Fibroblast of pulmonary artery (primary cell): Measurements from ENCODE around the gene TRPM5.

Experiments used
- DNase-seq: peaks from one replicate; pipeline ENCODE4 v3.0.0-alpha.2; 2010; ENCODE audit warnings: low read depth
- H3K4me3 ChIP-seq: replicated peaks from 2 replicates; pipeline ENCODE4 v1.5.1; 2011; ENCODE audit warnings: low read depth, mild to moderate bottlenecking, control low read depth, low read length, moderate library complexity
- CTCF ChIP-seq: IDR thresholded peaks from 2 replicates; pipeline ENCODE4 v1.5.1; 2011; ENCODE audit warnings: mild to moderate bottlenecking, control low read depth, low read length, inconsistent platforms; ENCODE audit errors: missing control alignments

The TRPM5 gene

DNA sequence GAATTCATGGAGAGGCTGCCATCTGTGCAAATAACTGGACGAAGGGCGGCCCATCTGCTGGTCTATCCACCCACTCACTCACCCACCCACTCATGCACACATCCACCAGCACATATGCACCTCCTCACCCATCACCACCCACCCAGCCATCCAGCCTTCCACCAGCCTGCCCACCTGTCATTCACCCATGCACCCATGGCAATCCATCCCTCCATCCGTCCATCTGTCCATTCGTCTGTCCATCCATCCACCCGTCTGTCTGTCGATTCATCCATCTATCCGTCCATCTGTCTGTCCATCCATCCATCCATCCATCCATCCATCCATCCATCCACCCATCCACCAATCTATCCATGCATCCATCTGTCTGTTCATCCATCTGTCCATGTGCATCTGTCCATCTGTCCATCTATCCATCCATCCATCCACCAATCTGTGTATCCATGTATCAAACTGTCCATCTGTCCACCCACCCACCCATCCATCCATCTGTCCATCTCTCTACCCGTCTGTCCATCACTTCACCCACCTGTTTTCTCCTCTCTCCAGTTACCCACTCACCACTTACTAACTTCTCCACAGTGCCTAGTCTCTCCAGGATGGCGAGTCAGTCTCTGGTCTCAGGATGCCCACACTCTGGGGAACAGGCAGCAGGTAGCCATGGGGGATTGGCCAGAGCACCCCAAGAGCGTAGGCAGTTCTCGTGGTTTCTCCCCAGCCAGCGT lies 8.9 kb downstream of the TRPM5 start:
- no peak overlapping the region for H3K4me3 ChIP-seq
- no peak for DNase-seq
- no peak for TF ChIP-seq CTCF

GRCh38 chr11:2434506-2435255 lies 9.6 kb downstream of the TRPM5 start:
- no peak overlapping the region for H3K4me3 ChIP-seq
- DNase-seq, result no peak
- no peak for TF ChIP-seq CTCF

DNA sequence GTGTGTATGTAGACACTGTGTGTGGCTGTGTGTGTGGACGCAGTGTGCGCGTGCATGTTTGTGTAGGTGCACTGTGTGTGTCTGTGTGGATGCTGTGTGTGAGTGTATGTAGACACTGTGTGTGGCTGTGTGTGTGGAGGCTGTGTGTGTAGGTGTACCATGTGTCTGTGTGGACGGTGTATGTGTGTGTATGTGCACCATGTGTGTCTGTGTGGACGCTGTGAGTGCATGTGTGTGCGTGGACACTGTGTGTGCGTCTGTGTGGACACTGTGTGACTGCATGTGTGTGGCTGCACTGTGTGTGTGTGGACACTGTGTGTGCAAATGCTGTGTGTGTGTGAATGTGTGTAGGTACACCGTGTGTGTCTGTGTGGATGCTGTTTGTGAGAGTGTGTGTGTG lies 10.3 kb downstream of the TRPM5 start:
- H3K4me3 ChIP-seq, result no peak overlapping the region
- DNase-seq, result no peak
- TF ChIP-seq CTCF, result no peak

DNA sequence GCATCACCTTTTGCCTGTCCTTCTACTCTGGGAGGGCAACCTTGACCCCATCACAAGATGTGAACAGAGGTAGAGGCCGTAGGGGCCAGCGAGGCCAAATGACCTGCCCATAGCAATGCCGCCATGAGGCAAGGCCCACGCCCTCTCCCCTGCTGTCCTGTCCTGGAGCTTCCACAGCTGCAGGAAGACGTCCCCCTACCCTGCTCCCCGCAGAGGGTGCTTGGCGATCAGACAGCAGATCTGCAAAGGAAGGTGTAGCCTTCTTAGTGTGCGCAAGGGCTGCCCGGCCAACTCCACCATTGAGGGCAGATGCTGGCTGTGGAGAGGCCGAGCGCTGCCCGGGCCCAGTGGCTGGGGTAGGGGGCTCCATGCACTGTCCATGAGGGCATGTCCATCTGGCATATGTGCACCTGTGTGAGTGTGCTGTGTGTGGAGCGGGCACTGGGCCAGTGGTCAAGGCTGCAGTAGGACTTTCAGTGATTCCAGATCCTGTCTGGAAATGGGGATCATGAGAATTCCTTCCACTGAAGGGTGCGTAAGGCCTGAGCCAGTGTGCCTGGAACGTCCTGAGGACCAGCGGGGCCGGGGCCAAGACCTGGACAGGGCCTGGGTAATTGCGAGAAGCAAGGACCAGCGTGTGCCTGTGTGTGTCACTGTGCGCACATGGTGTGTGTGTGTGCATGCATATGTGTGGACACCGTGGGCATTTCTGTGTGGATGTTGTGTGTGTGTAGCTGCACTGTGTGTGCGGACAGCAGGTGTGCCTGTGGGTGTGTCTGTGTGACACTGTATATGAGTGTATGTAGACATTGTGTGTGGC lies 11.0 kb downstream of the TRPM5 start:
- DNase-seq, result no peak
- H3K4me3 ChIP-seq, result no peak overlapping the region
- no peak for TF ChIP-seq CTCF

DNA sequence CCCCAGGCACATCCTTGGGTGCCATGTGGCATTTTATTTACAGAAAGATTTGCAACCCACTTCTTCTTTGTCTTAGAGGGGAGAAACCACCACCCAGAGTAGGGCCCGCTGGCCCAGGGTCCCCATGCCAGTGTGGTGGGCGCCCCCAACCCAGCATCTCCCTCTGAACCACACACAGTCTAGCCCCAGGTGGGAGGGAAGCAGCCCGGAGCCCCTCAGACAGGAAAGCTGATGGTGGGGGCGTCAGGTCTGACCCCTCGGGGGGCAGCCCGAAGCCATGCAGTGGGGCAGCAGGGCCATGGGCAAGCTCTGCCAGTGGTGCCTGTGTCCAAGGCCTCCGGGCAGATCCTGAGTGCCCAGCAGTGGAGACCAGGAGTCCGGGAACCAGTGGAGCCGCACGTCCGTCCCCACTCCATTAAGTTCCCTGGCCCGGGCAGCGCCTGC lies 11.7 kb downstream of the TRPM5 start:
- H3K4me3 ChIP-seq, result no peak overlapping the region
- no peak for DNase-seq
- TF ChIP-seq CTCF, result no peak

DNA sequence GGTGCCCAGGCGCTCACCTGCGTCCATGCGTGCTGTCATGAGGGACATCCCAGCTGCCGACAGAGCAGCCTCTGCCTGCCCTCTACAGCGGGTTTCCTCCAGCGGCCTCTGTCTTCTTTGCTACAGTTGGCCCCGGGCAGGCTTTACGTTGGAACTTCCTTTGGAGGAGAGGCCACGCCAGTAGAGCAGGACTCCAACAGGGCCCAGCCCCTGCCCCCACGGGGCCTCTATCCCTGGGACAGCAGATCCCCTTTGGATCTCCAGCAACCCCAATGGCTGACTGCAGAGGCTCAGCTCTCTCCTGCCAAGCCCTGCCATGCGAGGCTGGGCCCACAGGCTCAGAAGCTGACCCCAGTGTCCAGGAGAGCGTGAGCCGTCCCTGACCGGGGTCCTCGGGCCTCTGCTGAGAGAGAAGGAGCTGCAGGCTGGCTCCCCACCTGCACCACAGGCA lies 12.1 kb downstream of the TRPM5 start:
- TF ChIP-seq CTCF, result no peak
- DNase-seq, result no peak
- no peak overlapping the region for H3K4me3 ChIP-seq
